ENCODE measurements around the gene HTR7.
"Not testable (repeated sequence)": the region's sequence is repeated elsewhere in the genome, so short reads cannot be mapped to it uniquely, and the experiment has no call there.

The HTR7 gene

GRCh38 chr10:90856964-90857634 is 740 bp downstream of the HTR7 start:
- DNase-seq: no peak

- DNase-seq: no peak
Observed at GRCh38 chr10:90856261-90856660, 1.6 kb downstream of the HTR7 start.

DNA sequence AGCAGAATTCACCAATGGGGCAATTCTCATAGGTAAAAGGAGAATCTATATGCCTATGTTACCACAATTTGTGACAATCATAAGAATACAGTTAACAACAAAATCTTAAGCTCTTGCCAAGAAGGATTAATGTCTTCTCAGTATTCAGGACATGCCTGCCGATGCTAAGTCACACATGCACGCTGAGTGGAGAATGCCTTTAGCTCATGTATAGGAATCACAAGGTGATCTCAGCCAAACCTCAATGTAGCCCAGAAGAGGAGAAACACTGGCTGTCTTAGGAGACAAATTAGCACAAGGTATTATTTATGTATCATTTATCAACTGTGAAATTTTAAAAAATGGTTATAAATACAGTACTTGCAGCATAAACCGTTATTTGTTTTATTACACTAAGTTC is 2.7 kb downstream of the HTR7 start:
- DNase-seq: no peak

DNA sequence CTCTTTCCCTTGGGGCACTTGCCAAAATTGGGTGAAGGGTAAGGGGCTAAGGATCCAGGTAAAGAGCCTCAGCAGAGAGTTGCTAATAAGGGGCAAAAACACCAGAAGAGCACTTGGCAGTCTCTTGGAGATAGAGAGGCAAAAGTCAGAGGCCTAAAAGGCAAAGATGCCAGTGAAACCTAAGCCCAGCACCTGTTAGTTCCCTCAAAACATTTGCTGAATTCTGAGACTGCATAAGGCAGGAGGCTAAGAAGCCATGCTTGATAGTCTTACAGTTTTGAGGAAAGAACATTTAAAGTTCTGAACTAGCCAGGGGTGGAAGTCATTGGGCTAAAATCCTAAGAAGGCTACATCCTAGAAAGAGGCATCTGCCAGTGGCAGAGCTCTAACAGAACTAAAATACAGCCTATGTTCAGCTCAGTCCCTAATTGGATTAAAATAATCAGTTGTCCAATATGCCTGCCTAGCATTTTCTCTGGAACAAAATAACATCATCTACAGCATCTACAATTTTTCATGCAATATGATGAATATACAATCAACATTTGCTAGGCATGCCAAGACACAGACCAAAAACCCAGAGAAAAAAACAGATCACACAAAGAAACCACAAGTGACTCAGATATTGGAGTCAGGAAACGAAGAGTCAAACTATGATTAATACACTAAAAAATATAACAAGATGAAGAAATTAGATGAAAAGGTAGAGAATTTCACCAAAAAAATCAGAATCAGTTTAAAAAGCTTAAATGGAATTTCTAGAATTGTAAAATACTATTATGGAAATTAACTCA is 7.7 kb downstream of the HTR7 start:
- DNase-seq: no peak

DNA sequence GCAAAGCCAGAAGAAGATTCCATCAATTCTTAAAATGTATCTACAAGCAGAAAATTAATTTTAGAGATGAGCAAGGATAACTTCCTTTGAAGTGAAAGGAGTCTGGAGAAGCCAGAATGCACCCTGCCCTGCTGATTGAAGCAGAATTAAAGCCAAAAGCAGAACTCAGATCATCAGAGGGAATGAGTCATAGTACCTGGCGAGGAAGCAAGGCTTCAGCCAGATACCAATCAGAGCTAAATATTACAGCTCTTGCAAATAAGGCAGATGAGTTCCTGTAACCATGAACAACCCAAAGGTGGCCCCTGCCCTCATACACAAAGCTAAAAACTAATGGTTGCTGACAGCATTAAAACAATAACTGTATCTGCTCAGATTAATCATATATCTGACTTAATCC is 10.4 kb downstream of the HTR7 start:
- DNase-seq: no peak

DNA sequence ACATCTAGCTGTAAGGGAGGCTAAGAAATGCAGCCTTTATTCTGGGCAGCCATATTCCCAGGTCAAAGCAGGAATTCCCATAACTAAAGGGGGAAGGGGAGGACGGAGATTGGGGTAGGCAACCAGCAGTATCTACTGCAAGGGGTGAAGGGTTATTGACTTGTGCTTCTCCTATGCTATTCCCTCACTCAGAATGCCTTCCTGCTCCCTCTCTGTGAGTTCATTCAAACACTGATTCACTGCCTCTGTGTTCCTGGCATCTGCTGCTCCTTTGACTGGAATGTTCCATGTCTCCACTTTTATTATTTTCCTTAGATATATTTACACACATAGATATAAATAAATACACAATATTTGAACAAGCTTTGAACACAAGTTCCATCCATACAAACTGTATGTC is 11.1 kb downstream of the HTR7 start:
- DNase-seq: no peak

DNA sequence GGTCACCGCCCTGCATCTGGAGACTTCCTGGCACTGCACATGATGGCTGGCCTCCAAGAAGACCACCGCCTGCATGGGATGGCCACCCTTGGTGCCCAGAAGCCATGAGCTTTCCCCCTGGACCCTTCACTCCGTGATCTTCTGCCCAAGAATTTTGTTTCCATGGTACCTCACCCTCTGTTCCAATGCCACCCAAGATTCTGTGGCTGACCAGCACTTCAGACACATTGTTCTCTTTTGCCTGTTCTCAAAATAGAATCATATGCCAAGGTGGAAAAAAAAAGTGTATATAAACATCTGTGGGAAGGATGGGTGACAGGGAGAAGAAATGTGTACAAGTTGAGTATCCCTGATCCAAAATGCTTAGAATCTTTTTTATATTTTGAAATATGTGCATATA is 12.1 kb downstream of the HTR7 start:
- no peak for DNase-seq

DNA sequence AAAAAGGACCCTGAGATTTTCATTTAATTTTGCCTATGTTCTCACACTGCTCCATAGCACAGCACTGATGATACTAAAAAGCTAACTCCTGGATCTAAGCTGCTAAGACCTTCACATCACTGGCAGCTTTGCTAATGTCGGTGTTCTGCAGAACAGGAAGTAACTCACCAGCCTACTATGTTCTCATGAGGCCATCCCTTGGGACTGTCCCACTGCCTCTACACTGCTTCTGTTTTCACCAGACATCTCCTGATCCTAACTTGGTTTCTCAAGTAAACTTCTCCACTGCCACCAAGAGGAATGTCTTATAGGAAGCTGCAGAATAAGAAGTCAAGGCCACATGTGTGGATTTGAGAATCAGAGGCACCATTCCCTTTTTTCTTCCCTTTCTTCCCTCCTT is 15.1 kb downstream of the HTR7 start:
- no peak for DNase-seq

GRCh38 chr10:90837486-90837885 is 20.4 kb downstream of the HTR7 start:
- DNase-seq: no peak

- DNase-seq: no peak
Observed at GRCh38 chr10:90834326-90834725, 23.5 kb downstream of the HTR7 start.

DNA sequence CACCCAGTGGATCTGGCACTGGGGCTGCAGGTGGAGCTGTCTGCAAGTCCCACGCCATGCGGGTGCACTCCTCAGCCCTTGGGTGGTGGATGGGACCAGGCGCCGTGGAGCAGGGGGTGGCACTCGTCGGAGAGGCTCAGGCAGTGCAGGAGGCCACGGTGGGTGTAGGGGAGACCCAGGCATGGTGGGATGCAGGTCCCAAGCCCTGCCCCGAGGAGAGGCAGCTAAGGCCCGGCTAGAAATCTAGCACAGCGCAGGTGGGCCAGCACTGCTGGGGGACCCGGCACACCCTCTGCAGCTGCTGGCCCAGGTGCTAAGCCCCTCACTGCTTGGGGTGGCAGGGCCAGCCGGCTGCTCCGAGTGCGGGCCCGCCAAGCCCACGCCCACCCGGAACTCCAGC is 25.7 kb downstream of the HTR7 start:
- DNase-seq: no peak

- DNase-seq: no peak
Observed at GRCh38 chr10:90822508-90822907, 35.3 kb downstream of the HTR7 start.

DNA sequence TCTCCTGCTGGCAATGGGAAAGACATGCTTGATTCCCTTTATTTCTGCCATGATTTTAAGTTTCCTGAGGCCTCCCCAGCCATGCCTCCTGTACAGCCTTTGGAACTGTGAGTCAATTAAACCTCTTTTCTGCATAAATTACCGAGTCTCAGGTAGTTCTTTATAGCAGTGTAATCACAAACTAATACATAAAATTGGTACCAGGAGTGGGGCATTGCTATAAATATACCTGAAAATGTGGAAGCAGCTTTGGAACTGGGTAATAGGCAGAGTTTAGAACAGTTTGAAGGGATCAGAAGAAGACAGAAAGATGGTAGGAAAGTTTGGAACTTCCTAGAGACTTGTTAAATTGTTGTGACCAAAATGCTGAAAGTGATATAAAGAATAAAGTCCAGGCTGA is 36.0 kb downstream of the HTR7 start:
- DNase-seq: not testable (repeated sequence)

DNA sequence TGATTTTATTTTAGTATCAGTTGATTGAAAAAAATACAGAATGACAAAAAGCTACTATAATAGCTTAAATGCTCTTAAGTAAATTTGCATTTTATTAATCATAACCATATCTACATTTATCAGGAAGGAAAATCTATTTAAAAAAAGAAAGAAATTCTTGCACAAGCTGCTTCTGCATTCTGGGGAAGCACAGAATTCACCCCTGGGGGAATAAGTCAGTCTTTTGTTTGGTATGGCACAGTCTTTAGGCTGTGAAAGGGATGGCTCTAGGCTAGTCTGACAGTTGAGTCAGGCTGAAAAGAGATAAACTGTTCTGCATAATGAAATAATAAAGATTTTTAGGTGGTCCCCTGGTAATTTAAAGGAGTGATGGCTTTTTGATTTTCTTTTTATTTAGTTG is 37.9 kb downstream of the HTR7 start:
- no peak for DNase-seq

DNA sequence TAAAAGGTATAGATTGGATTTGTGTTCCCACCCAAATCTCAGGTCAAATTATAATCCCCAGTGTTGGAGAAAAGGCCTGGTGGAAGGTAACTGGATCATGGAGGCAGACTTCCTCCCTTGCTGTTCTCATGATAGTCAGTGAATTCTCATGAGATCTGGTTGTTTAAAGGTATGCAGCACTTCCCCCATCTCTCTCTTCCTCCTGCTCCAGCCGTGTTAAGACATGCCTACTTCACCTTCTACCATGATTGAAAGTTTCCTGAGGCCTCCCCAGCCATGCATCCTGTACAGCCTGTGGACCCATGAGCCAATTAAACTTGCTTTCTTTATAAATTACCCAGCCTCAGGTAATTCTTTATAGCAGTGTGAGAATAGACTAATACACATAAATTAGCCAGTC is 39.1 kb downstream of the HTR7 start:
- no peak for DNase-seq

- no peak for DNase-seq
Observed at GRCh38 chr10:90817128-90817889, 40.5 kb downstream of the HTR7 start.

DNA sequence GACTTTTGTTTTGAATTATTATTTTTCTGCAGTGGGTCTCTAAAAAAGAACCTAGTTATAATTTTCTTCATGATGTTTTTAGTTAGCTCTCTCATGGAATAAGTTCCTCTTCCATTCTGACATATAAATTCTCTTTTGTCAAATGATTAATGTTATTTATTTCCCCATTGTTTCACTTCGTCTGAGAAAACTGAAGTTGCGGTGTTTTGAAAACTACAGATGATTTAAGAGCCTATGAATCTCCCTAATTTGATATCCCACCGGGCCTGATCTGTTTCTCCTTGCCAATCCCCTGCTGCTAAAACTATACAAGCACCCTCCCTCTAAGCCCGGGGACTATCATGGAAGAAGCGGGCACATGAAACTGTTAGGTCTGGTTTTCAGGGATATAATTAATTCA is 41.4 kb downstream of the HTR7 start:
- no peak for DNase-seq

DNA sequence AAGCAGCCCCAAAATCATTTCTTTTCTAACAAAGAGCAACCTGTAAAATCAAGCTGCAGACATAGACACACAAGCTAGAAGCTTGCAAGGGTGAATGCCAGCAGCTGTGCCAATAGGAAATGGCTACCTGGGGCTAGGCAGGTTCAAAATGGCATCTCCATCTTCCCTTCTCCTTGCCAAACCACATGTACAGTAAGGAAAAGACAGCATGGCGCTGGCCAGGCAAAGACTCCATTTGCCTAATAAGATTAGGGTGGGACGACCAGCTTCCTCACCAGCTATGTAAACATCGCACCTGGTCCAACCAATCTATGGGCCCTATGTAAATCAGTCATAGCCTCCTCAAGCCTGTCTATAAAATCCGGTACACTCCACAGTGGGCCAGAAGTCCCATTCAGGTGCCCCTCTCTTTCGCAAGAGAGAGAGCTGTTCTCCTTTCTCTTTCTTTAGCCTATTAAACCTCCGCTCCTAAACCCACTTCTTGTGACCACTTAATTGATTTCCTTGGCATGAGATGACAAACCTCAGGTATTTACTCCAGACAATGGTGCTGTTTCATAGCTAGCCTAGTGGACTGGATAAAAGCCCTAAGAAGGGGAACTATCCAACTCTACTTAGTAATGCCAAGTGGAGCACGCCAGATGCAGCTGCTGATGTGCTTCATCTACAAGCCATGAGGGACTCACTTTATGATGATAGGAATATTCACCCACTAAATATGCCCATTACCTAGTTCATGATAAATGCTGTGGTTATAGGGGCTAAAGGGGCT is 44.1 kb downstream of the HTR7 start:
- no peak for DNase-seq

DNA sequence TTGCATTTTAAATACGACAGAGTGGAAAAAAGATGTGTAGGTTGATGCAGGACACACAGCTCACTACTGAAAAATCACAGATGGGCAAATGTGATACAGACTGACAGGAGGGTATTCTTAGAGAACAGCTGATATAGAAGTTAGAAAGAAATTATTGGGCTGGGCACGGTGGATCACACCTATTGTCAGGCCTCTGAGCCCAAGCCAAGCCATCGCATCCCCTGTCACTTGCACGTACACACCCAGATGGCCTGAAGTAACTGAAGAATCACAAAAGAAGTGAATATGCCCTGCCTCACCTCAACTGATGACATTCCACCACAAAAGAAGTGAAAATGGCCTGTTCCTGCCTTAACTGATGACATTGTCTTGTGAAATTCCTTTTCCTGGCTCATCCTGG is 50.7 kb downstream of the HTR7 start:
- DNase-seq: not testable (repeated sequence)

- DNase-seq: no peak
Observed at GRCh38 chr10:90806677-90807076, 51.2 kb downstream of the HTR7 start.

DNA sequence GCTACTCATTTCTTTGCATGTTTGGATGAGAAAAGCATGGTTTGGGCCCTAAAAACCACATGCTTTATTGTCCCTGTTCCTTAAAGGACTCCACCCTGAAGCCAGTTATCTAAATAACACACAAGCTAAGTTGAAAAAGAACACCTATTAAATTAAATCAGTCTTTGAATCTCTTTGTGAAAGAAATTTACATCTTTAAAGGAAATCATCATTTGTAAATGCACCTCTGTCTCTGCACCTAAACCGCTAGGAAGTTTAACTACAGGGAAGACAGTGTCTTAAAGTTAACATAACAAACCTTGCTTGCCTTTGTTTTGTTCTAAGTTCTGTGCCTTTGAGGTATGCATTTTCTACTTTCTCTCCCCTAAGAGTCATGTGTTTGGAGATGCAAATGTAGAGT is 52.6 kb downstream of the HTR7 start:
- no peak for DNase-seq

- DNase-seq: no peak
Observed at GRCh38 chr10:90804354-90804753, 53.5 kb downstream of the HTR7 start.

DNA sequence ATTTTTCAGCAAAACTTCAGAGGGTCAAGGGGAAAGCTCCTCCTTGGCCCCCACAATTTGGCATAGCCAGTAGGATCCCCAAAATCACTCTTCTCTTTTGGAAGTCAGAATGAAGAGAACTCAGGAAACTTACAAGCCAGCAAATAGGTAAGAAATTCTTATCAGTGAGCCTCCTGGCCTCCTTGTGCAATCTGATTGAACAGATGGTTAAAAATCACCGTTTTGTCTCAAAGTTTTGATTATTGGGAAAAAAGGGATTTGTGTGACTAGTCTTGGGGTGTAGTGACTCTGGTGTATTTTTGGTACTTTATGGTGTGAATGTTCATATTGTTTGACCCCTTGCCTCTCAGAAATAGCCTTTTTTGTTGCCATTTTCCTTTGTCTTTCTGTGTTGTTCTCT is 56.2 kb downstream of the HTR7 start:
- DNase-seq: no peak
